Astrocyte (in vitro differentiated cells and primary cell): Measurements from ENCODE around the gene TUBB4B.

ENCODE experiments used
- EZH2 ChIP-seq: IDR thresholded peaks from 2 replicates; pipeline ENCODE4 v1.6.1; 2012; ENCODE audit warnings: mild to moderate bottlenecking, low read length, inconsistent platforms; ENCODE audit not compliant: insufficient read depth
- TF ChIP-seq, protein P1 (sequence below): IDR thresholded peaks from 2 replicates; pipeline ENCODE4 v1.5.1; 2011; ENCODE audit warnings: low read depth, mild to moderate bottlenecking, inconsistent platforms, low read length, moderate library complexity; ENCODE audit not compliant: insufficient read depth

DNA sequence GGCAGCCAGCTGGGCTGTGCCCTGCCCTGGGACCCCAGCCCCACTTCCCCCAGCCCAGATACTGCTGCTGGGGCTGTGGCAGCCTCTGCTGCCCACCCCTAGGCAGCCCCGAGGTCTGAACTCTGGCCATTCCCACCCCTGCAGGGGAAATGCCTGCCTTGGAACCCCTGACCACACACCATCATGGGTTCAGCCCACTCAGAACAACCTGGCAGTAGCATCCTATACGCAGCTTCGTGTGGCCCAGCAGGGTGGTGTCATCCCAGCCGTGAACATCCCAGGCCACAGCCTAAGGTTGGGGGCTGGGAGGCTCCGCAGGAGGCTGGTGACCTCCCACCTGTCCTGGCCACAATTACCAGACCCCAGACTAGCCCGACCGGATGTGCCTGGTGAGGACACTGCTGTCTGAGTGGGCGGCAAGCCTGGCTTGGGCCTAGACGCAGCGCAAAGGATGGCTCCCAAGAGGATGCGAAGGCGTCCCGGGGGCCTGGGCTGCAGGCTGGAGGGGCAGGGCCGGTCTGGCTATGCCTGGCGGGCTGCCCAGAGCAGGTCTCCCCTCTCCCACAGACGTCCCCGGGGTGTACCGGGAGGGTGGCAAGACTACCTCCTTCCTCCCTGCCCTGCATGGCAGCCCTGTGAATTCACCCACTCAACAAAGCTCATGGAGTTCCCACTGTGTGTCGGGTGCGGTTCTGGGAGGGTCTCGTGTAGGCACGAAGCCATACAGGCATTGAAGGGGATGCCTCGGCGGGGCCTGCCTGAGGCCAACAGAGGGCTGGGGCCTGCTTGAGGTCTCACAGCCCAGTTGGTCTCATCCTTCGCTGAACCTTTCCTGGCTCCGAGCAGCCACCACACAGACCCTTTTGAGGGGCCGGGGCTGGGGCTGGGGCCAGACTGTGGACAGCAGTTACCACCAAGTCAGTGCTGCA, 11.9 kb upstream of the TUBB4B start:
- TF ChIP-seq, protein P1, sequence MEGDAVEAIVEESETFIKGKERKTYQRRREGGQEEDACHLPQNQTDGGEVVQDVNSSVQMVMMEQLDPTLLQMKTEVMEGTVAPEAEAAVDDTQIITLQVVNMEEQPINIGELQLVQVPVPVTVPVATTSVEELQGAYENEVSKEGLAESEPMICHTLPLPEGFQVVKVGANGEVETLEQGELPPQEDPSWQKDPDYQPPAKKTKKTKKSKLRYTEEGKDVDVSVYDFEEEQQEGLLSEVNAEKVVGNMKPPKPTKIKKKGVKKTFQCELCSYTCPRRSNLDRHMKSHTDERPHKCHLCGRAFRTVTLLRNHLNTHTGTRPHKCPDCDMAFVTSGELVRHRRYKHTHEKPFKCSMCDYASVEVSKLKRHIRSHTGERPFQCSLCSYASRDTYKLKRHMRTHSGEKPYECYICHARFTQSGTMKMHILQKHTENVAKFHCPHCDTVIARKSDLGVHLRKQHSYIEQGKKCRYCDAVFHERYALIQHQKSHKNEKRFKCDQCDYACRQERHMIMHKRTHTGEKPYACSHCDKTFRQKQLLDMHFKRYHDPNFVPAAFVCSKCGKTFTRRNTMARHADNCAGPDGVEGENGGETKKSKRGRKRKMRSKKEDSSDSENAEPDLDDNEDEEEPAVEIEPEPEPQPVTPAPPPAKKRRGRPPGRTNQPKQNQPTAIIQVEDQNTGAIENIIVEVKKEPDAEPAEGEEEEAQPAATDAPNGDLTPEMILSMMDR: no peak
- TF ChIP-seq EZH2: no peak
